Retinal pigment epithelial cell (primary cell): Measurements from ENCODE around the gene ROBO3.

Source experiments
- DNase-seq: peaks from one replicate; pipeline ENCODE4 v3.0.0-alpha.2; 2010; ENCODE audit warnings: low read depth
- H3K4me3 ChIP-seq: 2 replicates; pipeline ENCODE4 v1.5.1; 2011; ENCODE audit warnings: mild to moderate bottlenecking, low read length, control low read depth, moderate library complexity
- TF ChIP-seq, protein P1 (sequence below): conservative IDR thresholded peaks from 2 replicates; pipeline ENCODE4 v1.5.1; 2011; ENCODE audit warnings: low read depth, low read length, control low read depth, inconsistent platforms

Gene ROBO3

DNA sequence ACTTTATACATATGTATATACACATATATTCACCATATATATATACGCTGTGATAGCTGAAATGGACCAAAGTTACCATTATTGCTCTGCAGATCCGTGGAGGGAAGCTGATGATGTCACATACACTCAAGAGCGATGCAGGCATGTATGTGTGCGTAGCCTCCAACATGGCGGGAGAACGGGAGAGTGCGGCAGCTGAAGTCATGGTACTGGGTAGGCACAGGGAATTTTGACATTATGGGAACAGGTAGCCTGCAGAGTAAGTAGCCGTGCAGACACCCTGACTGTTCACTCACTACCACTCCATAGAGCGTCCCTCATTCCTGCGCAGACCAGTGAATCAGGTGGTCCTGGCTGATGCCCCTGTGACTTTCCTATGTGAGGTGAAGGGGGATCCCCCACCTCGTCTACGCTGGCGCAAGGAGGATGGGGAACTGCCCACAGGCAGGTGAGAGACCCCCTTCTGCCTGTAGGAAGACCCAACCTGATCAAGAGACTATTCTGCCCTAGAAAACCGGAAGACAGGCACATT, 4.7 kb downstream of the ROBO3 start:
- H3K4me3 ChIP-seq = no peak overlapping the region
- TF ChIP-seq, protein P1, sequence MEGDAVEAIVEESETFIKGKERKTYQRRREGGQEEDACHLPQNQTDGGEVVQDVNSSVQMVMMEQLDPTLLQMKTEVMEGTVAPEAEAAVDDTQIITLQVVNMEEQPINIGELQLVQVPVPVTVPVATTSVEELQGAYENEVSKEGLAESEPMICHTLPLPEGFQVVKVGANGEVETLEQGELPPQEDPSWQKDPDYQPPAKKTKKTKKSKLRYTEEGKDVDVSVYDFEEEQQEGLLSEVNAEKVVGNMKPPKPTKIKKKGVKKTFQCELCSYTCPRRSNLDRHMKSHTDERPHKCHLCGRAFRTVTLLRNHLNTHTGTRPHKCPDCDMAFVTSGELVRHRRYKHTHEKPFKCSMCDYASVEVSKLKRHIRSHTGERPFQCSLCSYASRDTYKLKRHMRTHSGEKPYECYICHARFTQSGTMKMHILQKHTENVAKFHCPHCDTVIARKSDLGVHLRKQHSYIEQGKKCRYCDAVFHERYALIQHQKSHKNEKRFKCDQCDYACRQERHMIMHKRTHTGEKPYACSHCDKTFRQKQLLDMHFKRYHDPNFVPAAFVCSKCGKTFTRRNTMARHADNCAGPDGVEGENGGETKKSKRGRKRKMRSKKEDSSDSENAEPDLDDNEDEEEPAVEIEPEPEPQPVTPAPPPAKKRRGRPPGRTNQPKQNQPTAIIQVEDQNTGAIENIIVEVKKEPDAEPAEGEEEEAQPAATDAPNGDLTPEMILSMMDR = no peak
- no peak for DNase-seq

GRCh38 chr11:124870430-124870829, 5.2 kb downstream of the ROBO3 start:
- TF ChIP-seq, protein P1 = no peak
- H3K4me3 ChIP-seq = no peak overlapping the region
- no peak for DNase-seq

DNA sequence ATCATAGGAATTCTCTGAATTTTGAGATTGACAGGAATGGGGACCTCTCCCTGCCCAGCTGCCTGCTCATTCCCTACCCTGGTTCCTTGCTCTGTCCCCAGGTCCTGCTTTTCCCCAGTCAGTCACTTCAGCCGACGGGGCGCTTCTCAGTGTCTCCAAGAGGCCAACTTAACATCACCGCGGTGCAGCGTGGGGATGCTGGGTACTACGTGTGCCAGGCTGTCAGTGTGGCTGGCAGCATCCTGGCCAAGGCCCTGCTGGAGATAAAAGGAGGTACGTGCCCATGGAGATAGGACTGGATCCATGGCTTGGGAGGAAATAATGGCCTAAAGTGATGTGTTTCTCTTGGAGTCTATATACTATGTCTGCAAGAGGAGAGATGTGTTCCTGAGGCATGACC, 7.0 kb downstream of the ROBO3 start:
- H3K4me3 ChIP-seq = no peak overlapping the region
- DNase-seq = no peak
- TF ChIP-seq, protein P1 = no peak

DNA sequence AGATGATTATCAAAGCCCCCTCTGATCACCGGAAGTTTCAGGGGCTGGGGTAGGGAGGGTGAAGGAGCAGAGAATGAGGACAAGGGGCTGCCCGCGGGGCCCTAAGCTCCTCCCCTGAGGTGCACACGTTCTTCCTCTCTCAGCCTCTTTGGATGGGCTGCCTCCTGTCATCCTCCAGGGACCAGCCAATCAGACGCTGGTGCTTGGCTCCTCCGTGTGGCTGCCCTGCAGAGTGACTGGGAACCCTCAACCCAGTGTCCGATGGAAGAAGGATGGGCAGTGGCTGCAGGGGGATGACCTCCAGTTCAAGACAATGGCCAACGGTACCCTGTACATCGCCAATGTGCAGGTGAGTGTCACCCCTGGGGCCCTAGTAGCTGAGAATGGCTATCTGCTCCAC, 7.5 kb downstream of the ROBO3 start:
- TF ChIP-seq, protein P1 = no peak
- H3K4me3 ChIP-seq = no peak overlapping the region
- no peak for DNase-seq

- no peak overlapping the region for H3K4me3 ChIP-seq
- TF ChIP-seq, protein P1 = no peak
- no peak for DNase-seq
Observed at GRCh38 chr11:124873951-124874350, 8.7 kb downstream of the ROBO3 start.

- TF ChIP-seq, protein P1 = no peak
- DNase-seq = no peak
- no peak overlapping the region for H3K4me3 ChIP-seq
Observed at GRCh38 chr11:124874571-124875255, 9.5 kb downstream of the ROBO3 start.

DNA sequence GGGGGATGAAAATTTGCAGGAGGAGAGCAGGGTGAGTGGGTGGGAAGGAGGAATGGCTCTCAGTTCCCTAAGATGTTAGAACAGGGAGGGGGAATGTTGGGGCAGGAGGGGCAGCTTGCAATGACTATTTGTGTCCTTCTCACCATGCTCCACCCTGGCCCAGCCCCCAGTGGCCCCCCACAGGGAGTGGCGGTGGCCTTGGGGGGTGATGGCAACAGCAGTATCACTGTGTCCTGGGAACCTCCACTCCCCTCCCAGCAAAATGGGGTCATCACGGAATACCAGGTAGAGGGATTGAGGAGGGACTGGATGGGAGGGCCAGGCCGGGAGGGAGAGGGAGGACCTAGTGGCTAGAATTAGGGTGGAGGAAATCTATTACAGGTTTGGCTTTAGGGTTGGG, 10.2 kb downstream of the ROBO3 start:
- TF ChIP-seq, protein P1 = no peak
- peak overlapping the region; percentile 67 for H3K4me3 ChIP-seq
- DNase-seq = no peak
